Adrenal gland (tissue), 5 donors: Measurements from ENCODE around the gene EIPR1.

Experiments
- CTCF ChIP-seq, 6 experiments: fragments of 450-650 bp in 4 of 6; fragments of 200-600 bp in 2 of 6; sonication (generic) in 1 of 6; IDR thresholded peaks; 1 replicate in 5 of 6; 2 replicates in 1 of 6; pipeline versions ENCODE4 v1.5.1 to v1.8.0; 2016 to 2021; ENCODE audit warnings: antibody characterized with exemption in 6 of 6, mild to moderate bottlenecking in 2 of 6, moderate library complexity in 1 of 6
- POLR2A ChIP-seq, 2 donors: fragments of 450-650 bp; IDR thresholded peaks; one replicate each; pipeline ENCODE4 v1.6.1; 2017; ENCODE audit warnings: antibody characterized with exemption in 2 of 2, mild to moderate bottlenecking in 2 of 2, moderate library complexity in 1 of 2
- donor health status: DM: no; HTN: no; CAD: no.

- no peak for TF ChIP-seq CTCF (IDR thresholded peaks at IDR 0.05)
- TF ChIP-seq POLR2A (IDR thresholded peaks at IDR 0.05) = no peak
These were observed 88.1 kb downstream of the EIPR1 start for GRCh38 chr2:3289526-3289925.
